IPS-20b (cell line): ENCODE results near the gene CYP19A1.
"Not testable (repeated sequence)": the region's sequence is repeated elsewhere in the genome, so short reads cannot be mapped to it uniquely, and the experiment has no call there.

Experiments
- H3K27ac ChIP-seq: one replicate; pipeline ENCODE4 v1.5.1; 2013; ENCODE audit warnings: low read length
- H3K27me3 ChIP-seq: 2 replicates; pipeline ENCODE4 v1.6.1; 2013; ENCODE audit warnings: mild to moderate bottlenecking, low read length, inconsistent platforms; ENCODE audit not compliant: insufficient read depth
- H3K36me3 ChIP-seq: 2 replicates; pipeline ENCODE4 v1.6.1; 2013; ENCODE audit warnings: low read depth, mild to moderate bottlenecking, inconsistent platforms, low read length, moderate library complexity; ENCODE audit not compliant: insufficient read depth
- H3K4me1 ChIP-seq: 2 replicates; pipeline ENCODE4 v1.6.1; 2013; ENCODE audit warnings: mild to moderate bottlenecking, control low read depth, inconsistent platforms, low read length, moderate library complexity; ENCODE audit not compliant: insufficient read depth
- H3K4me3 ChIP-seq: 2 replicates; pipeline ENCODE4 v1.5.1; 2013; ENCODE audit warnings: mild to moderate bottlenecking, low read length, inconsistent platforms
- H3K9ac ChIP-seq: 2 replicates; pipeline ENCODE4 v1.6.1; 2013; ENCODE audit warnings: low read depth, mild to moderate bottlenecking, inconsistent platforms, low read length, moderate library complexity
- H3K9me3 ChIP-seq: 2 replicates; pipeline ENCODE4 v1.6.1; 2013; ENCODE audit warnings: mild to moderate bottlenecking, low read depth, low read length, inconsistent platforms; ENCODE audit not compliant: insufficient read depth

CYP19A1 gene

GRCh38 chr15:51266656-51267050 lies 71.7 kb downstream of the CYP19A1 start:
- Histone ChIP-seq H3K4me1 (0 out of 2 replicates have a peak, but pooled peaks cover 3% of the 10 kb centered on the region), H3K27me3 (peaks cover 44% of the 10 kb centered on the region), H3K4me3 (peak overlapping the region; percentile 74), H3K36me3 (no peaks in the 10 kb centered on the region), H3K9me3 (peaks cover 8% of the 10 kb centered on the region; the same call in 1 of the 2 replicates), H3K9ac (peak overlapping the region; percentile 26; the same call in 1 of the 2 replicates), H3K27ac (no peak overlapping the region)

- no peak overlapping the region for H3K9ac ChIP-seq
- H3K36me3 ChIP-seq: no peaks in the 10 kb centered on the region
- H3K27ac ChIP-seq: no peak overlapping the region
- peaks cover 44% of the 10 kb centered on the region for H3K27me3 ChIP-seq
- no peak overlapping the region for H3K4me3 ChIP-seq
- H3K9me3 ChIP-seq: peaks cover 17% of the 10 kb centered on the region
- H3K4me1 ChIP-seq: 0 out of 2 replicates have a peak, but pooled peaks cover 3% of the 10 kb centered on the region
Measured at GRCh38 chr15:51265037-51265555, 73.3 kb downstream of the CYP19A1 start.

- no peak overlapping the region for H3K9ac ChIP-seq
- peaks cover 17% of the 10 kb centered on the region for H3K9me3 ChIP-seq
Measured at GRCh38 chr15:51263726-51264125, 74.7 kb downstream of the CYP19A1 start.

GRCh38 chr15:51263116-51263515 lies 75.3 kb downstream of the CYP19A1 start:
- H3K4me1 ChIP-seq: 0 out of 2 replicates have a peak, but pooled peaks cover 3% of the 10 kb centered on the region
- H3K4me3 ChIP-seq: no peak overlapping the region
- no peak overlapping the region for H3K9ac ChIP-seq
- H3K36me3 ChIP-seq: no peaks in the 10 kb centered on the region
- H3K27ac ChIP-seq: no peak overlapping the region
- peaks cover 17% of the 10 kb centered on the region for H3K9me3 ChIP-seq
- H3K27me3 ChIP-seq: peaks cover 38% of the 10 kb centered on the region

More at GRCh38 chr15:51263726-51264125, 74.7 kb downstream of the CYP19A1 start:
- Histone ChIP-seq H3K4me3 (no peak overlapping the region), H3K36me3 (no peaks in the 10 kb centered on the region), H3K4me1 (0 out of 2 replicates have a peak, but pooled peaks cover 3% of the 10 kb centered on the region), H3K27ac (no peak overlapping the region), H3K27me3 (peaks cover 44% of the 10 kb centered on the region)

- peaks cover 31% of the 10 kb centered on the region for H3K27me3 ChIP-seq
- no peak overlapping the region for H3K4me3 ChIP-seq
- 0 out of 2 replicates have a peak, but pooled peaks cover 3% of the 10 kb centered on the region for H3K4me1 ChIP-seq
- H3K9me3 ChIP-seq: peaks cover 17% of the 10 kb centered on the region
- no peak overlapping the region for H3K9ac ChIP-seq
- H3K36me3 ChIP-seq: no peaks in the 10 kb centered on the region
- no peak overlapping the region for H3K27ac ChIP-seq
Measured at GRCh38 chr15:51262463-51262862, 75.9 kb downstream of the CYP19A1 start.

- H3K4me3 ChIP-seq, H3K9ac ChIP-seq, H3K27ac ChIP-seq, H3K4me1 ChIP-seq, H3K36me3 ChIP-seq: not testable (repeated sequence)
- peaks cover 18% of the 10 kb centered on the region for H3K27me3 ChIP-seq
- H3K9me3 ChIP-seq: peaks cover 17% of the 10 kb centered on the region
Measured at GRCh38 chr15:51261113-51261512, 77.3 kb downstream of the CYP19A1 start.

GRCh38 chr15:51260202-51260601 lies 78.2 kb downstream of the CYP19A1 start:
- no peak overlapping the region for H3K9ac ChIP-seq
- H3K9me3 ChIP-seq: peaks cover 17% of the 10 kb centered on the region
- H3K36me3 ChIP-seq: no peaks in the 10 kb centered on the region
- H3K4me1 ChIP-seq: no peaks in the 10 kb centered on the region
- H3K27me3 ChIP-seq: peaks cover 9% of the 10 kb centered on the region
- H3K4me3 ChIP-seq: no peak overlapping the region
- H3K27ac ChIP-seq: no peak overlapping the region

- Histone ChIP-seq H3K27ac (no peak overlapping the region), H3K27me3 (no peaks in the 10 kb centered on the region), H3K9me3 (no peaks in the 10 kb centered on the region), H3K36me3 (no peaks in the 10 kb centered on the region), H3K4me1 (no peaks in the 10 kb centered on the region), H3K4me3 (no peak overlapping the region), H3K9ac (no peak overlapping the region)
Measured at GRCh38 chr15:51255533-51255932, 82.9 kb downstream of the CYP19A1 start.

- H3K9ac ChIP-seq: no peak overlapping the region
Measured at GRCh38 chr15:51253366-51253765, 85.0 kb downstream of the CYP19A1 start.

GRCh38 chr15:51252671-51253070 lies 85.7 kb downstream of the CYP19A1 start:
- Histone ChIP-seq H3K4me3 (no peak overlapping the region), H3K36me3 (no peaks in the 10 kb centered on the region), H3K9ac (no peak overlapping the region), H3K4me1 (no peaks in the 10 kb centered on the region), H3K27ac (no peak overlapping the region), H3K9me3 (no peaks in the 10 kb centered on the region), H3K27me3 (no peaks in the 10 kb centered on the region)

More at GRCh38 chr15:51253366-51253765, 85.0 kb downstream of the CYP19A1 start:
- no peaks in the 10 kb centered on the region for H3K36me3 ChIP-seq
- H3K4me1 ChIP-seq: no peaks in the 10 kb centered on the region
- no peak overlapping the region for H3K27ac ChIP-seq
- H3K27me3 ChIP-seq: no peaks in the 10 kb centered on the region
- no peak overlapping the region for H3K4me3 ChIP-seq
- no peaks in the 10 kb centered on the region for H3K9me3 ChIP-seq

GRCh38 chr15:51251556-51251955 lies 86.8 kb downstream of the CYP19A1 start:
- Histone ChIP-seq H3K36me3 (no peaks in the 10 kb centered on the region), H3K9me3 (no peaks in the 10 kb centered on the region), H3K27ac (no peak overlapping the region), H3K9ac (no peak overlapping the region), H3K4me1 (no peaks in the 10 kb centered on the region), H3K27me3 (no peaks in the 10 kb centered on the region), H3K4me3 (no peak overlapping the region)

- Histone ChIP-seq H3K4me3 (no peak overlapping the region), H3K9me3 (no peaks in the 10 kb centered on the region), H3K27ac (no peak overlapping the region), H3K9ac (no peak overlapping the region), H3K36me3 (no peaks in the 10 kb centered on the region), H3K4me1 (no peaks in the 10 kb centered on the region), H3K27me3 (no peaks in the 10 kb centered on the region)
Measured at GRCh38 chr15:51250217-51251011, 88.0 kb downstream of the CYP19A1 start.
